ENCODE results near the gene COPS7B. TPM values are rescaled to one million over a fixed set of nuclear protein-coding genes. Genes with fewer than 3 reads are reported as not detected.

COPS7B gene
- total RNA-seq, 1 experiment from 2014 or later, result 44.4 TPM

- no peak for DNase-seq
- peaks cover 19% of the 10 kb centered on the region for H3K36me3 ChIP-seq (replicated peaks; ENCODE audit: control insufficient read depth, insufficient read depth, low read length)
- no peak overlapping the region for H3K4me3 ChIP-seq (ENCODE audit: insufficient read depth, low read depth, low read length)
Measured at GRCh38 chr2:231807020-231807419, 20.8 kb downstream of the COPS7B start.

GRCh38 chr2:231810905-231811304, 24.7 kb downstream of the COPS7B start:
- Histone ChIP-seq H3K27me3 (ENCODE audit: control insufficient read depth, insufficient read depth, low read length) (no peaks in the 10 kb centered on the region), H3K4me3 (ENCODE audit: insufficient read depth, low read depth, low read length) (no peak overlapping the region), H3K36me3 (replicated peaks; ENCODE audit: control insufficient read depth, insufficient read depth, low read length) (peaks cover 16% of the 10 kb centered on the region)
- DNase-seq, result no peak

More at GRCh38 chr2:231807020-231807419, 20.8 kb downstream of the COPS7B start:
- no peaks in the 10 kb centered on the region for H3K27me3 ChIP-seq (ENCODE audit: control insufficient read depth, insufficient read depth, low read length)

- no peak overlapping the region for H3K4me3 ChIP-seq (ENCODE audit: insufficient read depth, low read depth, low read length)
- no peak for DNase-seq
- no peaks in the 10 kb centered on the region for H3K27me3 ChIP-seq (ENCODE audit: control insufficient read depth, insufficient read depth, low read length)
- no peaks in the 10 kb centered on the region for H3K36me3 ChIP-seq (replicated peaks; ENCODE audit: control insufficient read depth, insufficient read depth, low read length)
Measured at GRCh38 chr2:231816327-231817026, 30.2 kb downstream of the COPS7B start.

- no peak for DNase-seq
- no peaks in the 10 kb centered on the region for H3K27me3 ChIP-seq (ENCODE audit: control insufficient read depth, insufficient read depth, low read length)
- no peak overlapping the region for H3K4me3 ChIP-seq (ENCODE audit: insufficient read depth, low read depth, low read length)
Measured at GRCh38 chr2:231819447-231820042, 33.3 kb downstream of the COPS7B start.

GRCh38 chr2:231820786-231821303, 34.6 kb downstream of the COPS7B start:
- peak; percentile 2 for DNase-seq
- no peak overlapping the region for H3K4me3 ChIP-seq (ENCODE audit: insufficient read depth, low read depth, low read length)
- no peaks in the 10 kb centered on the region for H3K36me3 ChIP-seq (replicated peaks; ENCODE audit: control insufficient read depth, insufficient read depth, low read length)
- H3K27me3 ChIP-seq (ENCODE audit: control insufficient read depth, insufficient read depth, low read length), result no peaks in the 10 kb centered on the region

More at GRCh38 chr2:231819447-231820042, 33.3 kb downstream of the COPS7B start:
- no peaks in the 10 kb centered on the region for H3K36me3 ChIP-seq (replicated peaks; ENCODE audit: control insufficient read depth, insufficient read depth, low read length)

- no peaks in the 10 kb centered on the region for H3K36me3 ChIP-seq (replicated peaks; ENCODE audit: control insufficient read depth, insufficient read depth, low read length)
- no peaks in the 10 kb centered on the region for H3K27me3 ChIP-seq (ENCODE audit: control insufficient read depth, insufficient read depth, low read length)
- no peak overlapping the region for H3K4me3 ChIP-seq (ENCODE audit: insufficient read depth, low read depth, low read length)
- DNase-seq, result no peak
Measured at GRCh38 chr2:231821908-231822307, 35.7 kb downstream of the COPS7B start.

- Histone ChIP-seq H3K27me3 (ENCODE audit: control insufficient read depth, insufficient read depth, low read length) (no peaks in the 10 kb centered on the region), H3K4me3 (ENCODE audit: insufficient read depth, low read depth, low read length) (no peak overlapping the region), H3K36me3 (replicated peaks; ENCODE audit: control insufficient read depth, insufficient read depth, low read length) (no peaks in the 10 kb centered on the region)
- DNase-seq, result no peak
Measured at GRCh38 chr2:231853105-231853504, 66.9 kb downstream of the COPS7B start.

- Histone ChIP-seq H3K4me3 (ENCODE audit: insufficient read depth, low read depth, low read length) (no peak overlapping the region), H3K36me3 (replicated peaks; ENCODE audit: control insufficient read depth, insufficient read depth, low read length) (no peaks in the 10 kb centered on the region), H3K27me3 (ENCODE audit: control insufficient read depth, insufficient read depth, low read length) (no peaks in the 10 kb centered on the region)
- no peak for DNase-seq
Measured at GRCh38 chr2:231854616-231855125, 68.4 kb downstream of the COPS7B start.

GRCh38 chr2:231856959-231857358, 70.7 kb downstream of the COPS7B start:
- no peaks in the 10 kb centered on the region for H3K27me3 ChIP-seq (ENCODE audit: control insufficient read depth, insufficient read depth, low read length)
- H3K4me3 ChIP-seq (ENCODE audit: insufficient read depth, low read depth, low read length), result no peak overlapping the region
- no peak for DNase-seq
- no peaks in the 10 kb centered on the region for H3K36me3 ChIP-seq (replicated peaks; ENCODE audit: control insufficient read depth, insufficient read depth, low read length)

Other genes with a start within 250 kb of the COPS7B start
- not detected in 2 replicates for gene TEX44, start 193.6 kb upstream of the COPS7B start, total RNA-seq (2014; rRNA removed; shearing (Covaris generic))
- 2,153 and 2,302 TPM in 2 replicates for gene PTMA, start 77.9 kb upstream of the COPS7B start, total RNA-seq (2014; rRNA removed; shearing (Covaris generic))
- 28.9 and 30.1 TPM in 2 replicates for gene PDE6D, start 5.2 kb upstream of the COPS7B start, total RNA-seq (2014; rRNA removed; shearing (Covaris generic))
- gene NPPC, start 140.0 kb downstream of the COPS7B start, total RNA-seq (2014; rRNA removed; shearing (Covaris generic)), result 0.18 and 1.1 TPM in 2 replicates
- 22.7 and 26.5 TPM in 2 replicates for gene DIS3L2, start 175.3 kb downstream of the COPS7B start, total RNA-seq (2014; rRNA removed; shearing (Covaris generic))

Data from H7 (cell line).